ENCODE data around the gene MYF6. TPM values are rescaled to one million over a fixed set of nuclear protein-coding genes. Genes with fewer than 3 reads are reported as not detected.

The MYF6 gene
- total and polyA plus RNA-seq, 2 donors from 2014 or later, result not detected

DNA sequence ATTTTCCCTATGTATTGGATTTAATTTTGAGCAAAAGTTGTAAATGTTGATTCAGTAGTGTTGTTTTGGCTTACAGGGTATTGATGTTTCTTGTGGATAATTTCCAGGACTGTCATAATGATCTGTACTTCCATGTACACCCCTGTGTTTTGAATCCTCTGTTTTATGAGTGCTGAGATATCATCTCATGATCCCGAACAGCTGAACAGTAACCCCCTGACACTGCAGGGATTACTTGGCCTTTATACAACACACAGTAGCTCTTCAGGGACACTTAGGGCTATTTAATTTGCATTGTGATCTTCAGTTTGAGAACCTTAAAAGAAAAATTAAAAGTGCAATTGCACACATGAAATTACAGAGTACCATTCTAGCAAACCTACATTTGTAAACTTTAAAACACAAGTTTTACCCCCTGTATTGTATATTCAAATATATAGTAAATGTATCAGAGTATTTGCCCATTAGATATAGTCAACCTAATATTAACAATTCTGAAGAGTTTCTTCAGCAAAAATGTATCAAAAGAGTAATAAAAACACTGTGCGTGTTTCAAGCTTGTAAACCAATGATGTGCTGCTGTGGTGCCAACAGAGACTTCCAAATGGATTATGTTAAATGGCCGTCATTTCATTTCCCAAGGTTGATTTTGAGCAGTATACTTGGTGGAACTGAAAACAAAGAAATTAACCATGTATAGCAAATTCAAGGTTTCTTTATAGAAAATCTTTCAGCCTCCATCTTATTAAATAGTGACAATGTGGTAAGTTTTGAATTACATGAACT, 27.9 kb upstream of the MYF6 start:
- FAIRE-seq, result no peak
- H3K4me3 ChIP-seq (ENCODE audit: low read length in 3 of 3), result no peak overlapping the region
- intact Hi-C loops (cut with DNase I), result no loop called here
- no peaks in the 10 kb centered on the region for H3K9me3 ChIP-seq (ENCODE audit: control insufficient read depth in 2 of 3, insufficient read depth in 1 of 3, low read length in 3 of 3)
- H3K36me3 ChIP-seq (ENCODE audit: control insufficient read depth in 2 of 3, insufficient read depth in 3 of 3, low read length in 3 of 3), result no peaks in the 10 kb centered on the region
- H3K9ac ChIP-seq (ENCODE audit: low read length in 3 of 3), result no peak overlapping the region
- H3K27ac ChIP-seq (ENCODE audit: low read depth in 2 of 2, low read length in 2 of 2), result no peak overlapping the region
- TF ChIP-seq, protein P1, sequence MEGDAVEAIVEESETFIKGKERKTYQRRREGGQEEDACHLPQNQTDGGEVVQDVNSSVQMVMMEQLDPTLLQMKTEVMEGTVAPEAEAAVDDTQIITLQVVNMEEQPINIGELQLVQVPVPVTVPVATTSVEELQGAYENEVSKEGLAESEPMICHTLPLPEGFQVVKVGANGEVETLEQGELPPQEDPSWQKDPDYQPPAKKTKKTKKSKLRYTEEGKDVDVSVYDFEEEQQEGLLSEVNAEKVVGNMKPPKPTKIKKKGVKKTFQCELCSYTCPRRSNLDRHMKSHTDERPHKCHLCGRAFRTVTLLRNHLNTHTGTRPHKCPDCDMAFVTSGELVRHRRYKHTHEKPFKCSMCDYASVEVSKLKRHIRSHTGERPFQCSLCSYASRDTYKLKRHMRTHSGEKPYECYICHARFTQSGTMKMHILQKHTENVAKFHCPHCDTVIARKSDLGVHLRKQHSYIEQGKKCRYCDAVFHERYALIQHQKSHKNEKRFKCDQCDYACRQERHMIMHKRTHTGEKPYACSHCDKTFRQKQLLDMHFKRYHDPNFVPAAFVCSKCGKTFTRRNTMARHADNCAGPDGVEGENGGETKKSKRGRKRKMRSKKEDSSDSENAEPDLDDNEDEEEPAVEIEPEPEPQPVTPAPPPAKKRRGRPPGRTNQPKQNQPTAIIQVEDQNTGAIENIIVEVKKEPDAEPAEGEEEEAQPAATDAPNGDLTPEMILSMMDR (IDR thresholded peaks at IDR 0.05; ENCODE audit: borderline replicate concordance, extremely low read depth, insufficient read depth), result no peak
- no peaks in the 10 kb centered on the region for H3K4me1 ChIP-seq (ENCODE audit: control insufficient read depth in 2 of 3, insufficient read depth in 2 of 3, low read depth in 1 of 3, low read length in 3 of 3)
- DNase-seq, result no peak
- no peaks in the 10 kb centered on the region for H3K27me3 ChIP-seq (ENCODE audit: control insufficient read depth, insufficient read depth, low read length)

- H3K36me3 ChIP-seq (ENCODE audit: control insufficient read depth in 2 of 3, insufficient read depth in 3 of 3, low read length in 3 of 3), result no peaks in the 10 kb centered on the region
- intact Hi-C loops (cut with DNase I), result no loop called here
- no peaks in the 10 kb centered on the region for H3K27me3 ChIP-seq (ENCODE audit: control insufficient read depth, insufficient read depth, low read length)
- TF ChIP-seq, protein P1 (IDR thresholded peaks at IDR 0.05; ENCODE audit: borderline replicate concordance, extremely low read depth, insufficient read depth), result no peak
- no peaks in the 10 kb centered on the region for H3K4me1 ChIP-seq (ENCODE audit: control insufficient read depth in 2 of 3, insufficient read depth in 2 of 3, low read depth in 1 of 3, low read length in 3 of 3)
- H3K9me3 ChIP-seq (ENCODE audit: control insufficient read depth in 2 of 3, insufficient read depth in 1 of 3, low read length in 3 of 3), result no peaks in the 10 kb centered on the region
- H3K4me3 ChIP-seq (ENCODE audit: low read length in 3 of 3), result no peak overlapping the region
- DNase-seq, result no peak
- no peak overlapping the region for H3K9ac ChIP-seq (ENCODE audit: low read length in 3 of 3)
- no peak for FAIRE-seq
- H3K27ac ChIP-seq (ENCODE audit: low read depth in 2 of 2, low read length in 2 of 2), result no peak overlapping the region
Observed at GRCh38 chr12:80681287-80681686, 26.1 kb upstream of the MYF6 start.

DNA sequence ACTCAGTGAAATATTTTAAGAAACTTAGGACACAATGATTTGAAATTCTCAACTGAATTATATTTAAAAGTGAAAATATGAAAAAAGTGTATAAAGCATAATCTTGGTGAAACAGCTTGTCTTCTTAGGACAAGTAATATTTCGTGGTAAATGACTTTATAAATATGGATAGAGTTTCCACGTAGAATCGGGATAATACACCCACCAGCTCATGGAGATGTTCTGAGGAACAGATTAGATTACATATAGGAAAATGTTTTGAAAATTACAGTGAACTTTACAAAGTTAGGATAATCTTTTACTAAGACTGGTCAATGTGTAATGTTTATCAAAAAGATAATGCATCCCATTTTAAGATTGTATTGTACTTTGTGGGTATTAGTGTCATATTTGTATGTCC, 25.6 kb upstream of the MYF6 start:
- no peaks in the 10 kb centered on the region for H3K4me1 ChIP-seq (ENCODE audit: control insufficient read depth in 2 of 3, insufficient read depth in 2 of 3, low read depth in 1 of 3, low read length in 3 of 3)
- H3K27ac ChIP-seq (ENCODE audit: low read depth in 2 of 2, low read length in 2 of 2), result no peak overlapping the region
- peak; percentile 54 for FAIRE-seq
- TF ChIP-seq, protein P1 (IDR thresholded peaks at IDR 0.05; ENCODE audit: borderline replicate concordance, extremely low read depth, insufficient read depth), result no peak
- peaks cover 0 to 1% (median 0%) of the 10 kb centered on the region in 3 donors for H3K9me3 ChIP-seq (ENCODE audit: control insufficient read depth in 2 of 3, insufficient read depth in 1 of 3, low read length in 3 of 3)
- no peak overlapping the region for H3K9ac ChIP-seq (ENCODE audit: low read length in 3 of 3)
- H3K4me3 ChIP-seq (ENCODE audit: low read length in 3 of 3), result no peak overlapping the region
- no peaks in the 10 kb centered on the region for H3K27me3 ChIP-seq (ENCODE audit: control insufficient read depth, insufficient read depth, low read length)
- no peak for DNase-seq
- intact Hi-C loops (cut with DNase I), result no loop called here
- no peaks in the 10 kb centered on the region for H3K36me3 ChIP-seq (ENCODE audit: control insufficient read depth in 2 of 3, insufficient read depth in 3 of 3, low read length in 3 of 3)
